DMS153 treated with DMSO at 0.1 percent for 48 hours (cell line): ENCODE results near the gene ZDHHC16.

Experiments used
- DNase-seq: peaks from one replicate; lab custom pipeline; 2025; ENCODE audit not compliant: unreplicated experiment; lab: John Stamatoyannopoulos, UW

The ZDHHC16 gene

DNA sequence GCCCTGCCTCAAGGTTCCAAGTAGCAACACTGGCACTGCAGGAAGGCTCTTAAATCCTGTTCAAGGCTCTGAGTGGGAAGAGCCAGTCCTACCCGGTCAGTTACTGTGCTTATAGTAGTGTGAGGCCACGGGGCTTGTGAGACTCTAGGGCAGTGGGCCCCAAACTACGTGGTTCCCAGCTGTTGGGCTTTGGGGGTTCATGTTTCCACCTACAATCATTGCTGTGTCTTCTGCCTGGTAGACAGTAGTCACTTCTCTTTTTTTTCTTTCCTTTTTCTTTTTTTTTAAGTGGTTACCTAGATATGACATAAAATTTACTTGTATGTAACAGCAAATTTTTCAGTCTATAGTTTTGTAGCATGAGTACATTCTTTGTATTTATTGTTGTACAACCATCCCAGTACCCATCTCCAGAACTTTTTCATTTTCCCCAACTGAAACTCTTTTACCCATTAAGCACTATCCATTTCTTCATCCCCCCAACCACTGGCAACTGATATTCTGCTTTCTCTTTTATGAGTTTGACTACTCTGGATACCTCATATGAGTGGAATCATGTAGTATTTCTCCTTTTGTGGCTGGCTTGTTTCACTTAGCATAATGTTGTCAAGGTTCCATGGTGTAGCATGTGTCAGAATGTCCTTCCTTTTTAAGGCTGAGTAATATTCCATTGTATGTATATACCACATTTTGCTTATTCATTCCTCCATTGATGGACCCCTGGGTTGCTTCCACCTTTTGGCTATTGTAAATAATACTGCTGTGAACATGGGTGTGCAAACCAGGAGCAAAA is 60.4 kb downstream of the ZDHHC16 start:
- DNase-seq, result no peak
